Measurements from ENCODE around the gene LHX3.

Gene LHX3
- 0 to 1.4 (median 0) reads per million in 17 experiments for total RNA-seq

DNA sequence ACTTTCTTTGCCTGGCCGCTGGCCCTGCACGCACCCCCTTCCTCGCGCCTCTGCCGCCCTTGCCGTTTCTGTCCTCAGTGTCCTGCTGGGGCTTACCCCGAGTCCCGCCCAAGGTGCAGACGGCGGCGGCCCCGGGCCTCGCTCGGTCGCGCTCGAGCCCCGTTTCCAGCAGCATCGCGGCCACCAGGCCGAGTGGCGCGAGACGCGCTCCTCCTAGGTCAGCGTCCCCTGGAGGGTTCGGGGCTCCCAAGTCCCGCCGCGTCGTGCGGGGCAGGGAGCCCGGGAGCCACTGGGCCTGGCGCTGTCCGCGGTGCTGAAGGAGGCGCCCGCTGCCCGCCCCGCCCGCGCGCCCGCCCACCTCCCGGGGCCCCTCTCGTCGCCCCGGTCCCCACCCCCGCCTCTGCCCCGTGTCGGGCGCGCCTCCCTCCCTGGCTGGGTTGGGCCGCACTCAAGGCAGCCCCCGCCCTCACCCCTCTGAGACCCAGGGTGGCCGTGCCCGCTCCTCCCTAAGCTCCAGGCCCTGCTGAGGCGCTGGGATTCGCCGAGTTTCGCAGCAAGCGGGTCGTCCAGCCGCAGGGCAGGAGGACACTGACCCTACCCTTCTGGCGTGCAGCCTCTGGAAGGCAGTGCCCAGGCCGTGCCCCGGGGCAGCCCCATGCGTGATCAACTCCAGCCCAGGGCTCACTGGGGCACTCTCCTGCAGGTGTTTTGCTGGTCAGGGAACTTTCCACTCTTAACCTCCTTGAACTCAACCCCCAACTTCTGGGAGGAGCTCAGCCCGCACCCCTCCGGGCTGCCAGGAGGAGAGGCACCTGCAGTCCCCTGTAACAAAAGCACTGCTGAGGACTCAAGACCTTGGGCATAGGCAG is at the start of gene LHX3:
Gene LHX3, minus strand, starts transcription at position 291 of the 869 bp plus-strand sequence. Its CDS starts 116 bp downstream, at position 175.
- DNase-seq, result peak; percentile 9 to 70 (median 40)

DNA sequence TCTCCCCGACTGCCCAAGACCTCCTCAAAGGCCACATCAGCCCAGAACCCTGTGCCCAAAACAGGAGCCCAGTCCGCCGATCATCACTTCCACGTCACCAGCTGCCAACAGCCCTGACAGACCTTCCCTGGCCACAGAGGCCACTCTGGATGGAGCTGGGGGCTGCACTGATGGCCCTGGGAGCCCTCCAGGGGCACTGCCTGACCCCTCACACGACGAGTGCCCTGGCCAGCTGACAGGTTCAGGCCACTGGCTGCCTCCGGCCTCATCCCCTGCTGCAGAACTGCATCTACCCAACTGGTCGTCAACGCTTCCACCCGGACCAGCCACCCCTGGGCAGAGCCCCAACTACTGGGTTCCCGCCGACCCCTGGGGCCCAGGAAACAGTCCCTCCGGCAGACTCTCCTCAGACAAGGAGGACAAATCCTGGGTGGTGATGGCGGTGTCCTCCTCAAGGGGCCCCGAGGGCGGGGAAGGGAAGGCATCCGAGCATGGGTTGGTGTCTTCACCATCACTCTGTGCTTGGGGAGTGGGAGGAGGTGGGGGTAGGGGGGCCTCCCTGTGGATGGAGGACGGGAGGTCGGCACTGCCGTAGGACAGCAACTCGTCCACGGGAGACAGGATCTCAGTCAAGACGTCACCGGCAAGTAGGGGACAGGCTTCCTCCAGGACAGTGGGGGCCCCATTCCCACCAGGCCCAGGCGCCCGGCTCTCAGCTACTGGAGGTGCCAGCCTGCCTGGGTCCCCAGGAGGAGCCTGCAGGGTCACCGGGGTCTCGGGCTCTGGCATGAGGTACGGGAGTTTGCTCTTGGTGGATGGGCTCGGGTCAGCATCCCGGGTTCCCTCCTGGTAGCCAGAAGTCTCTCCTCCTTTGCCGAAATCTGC is 48.6 kb upstream of the LHX3 start:
- DNase-seq, result no peak

DNA sequence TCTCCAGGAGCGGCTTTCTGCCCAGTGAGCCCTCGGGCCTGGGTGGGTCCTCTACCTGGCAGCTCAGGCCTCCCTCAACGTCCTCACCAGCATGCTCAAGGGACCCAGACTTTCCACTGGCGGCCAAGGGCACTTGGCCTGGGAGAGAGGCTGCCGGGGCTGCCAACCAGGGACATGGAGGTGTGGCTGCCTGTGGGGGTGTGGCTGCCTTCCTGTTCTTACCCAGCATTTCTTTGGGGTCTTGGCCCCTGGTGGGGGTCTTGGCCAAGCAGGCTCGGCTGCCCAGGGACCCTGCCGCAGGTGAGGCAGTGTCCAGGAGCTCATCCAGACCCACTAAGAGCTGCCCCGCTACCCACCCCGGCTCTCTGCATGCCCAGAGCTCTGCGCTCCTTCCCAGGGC is 47.9 kb upstream of the LHX3 start:
- no peak for DNase-seq

DNA sequence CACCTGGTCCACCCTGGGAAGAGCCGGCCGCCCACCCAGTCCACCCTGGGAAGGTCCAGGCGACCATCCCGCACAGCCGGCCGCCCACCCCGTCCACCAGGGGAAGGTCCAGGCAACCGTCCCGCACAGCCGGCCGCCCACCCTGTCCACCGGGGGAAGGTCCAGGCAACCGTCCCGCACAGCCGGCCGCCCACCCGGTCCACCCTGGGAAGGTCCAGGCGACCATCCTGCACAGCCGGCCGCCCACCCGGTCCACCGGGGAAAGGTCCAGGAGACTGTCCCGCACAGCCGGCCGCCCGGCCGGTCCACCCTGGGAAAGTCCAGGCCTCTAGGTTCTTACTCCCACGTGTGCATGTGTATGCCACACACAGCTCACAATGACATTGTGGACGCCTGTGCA is 47.4 kb upstream of the LHX3 start:
- DNase-seq, result no peak

DNA sequence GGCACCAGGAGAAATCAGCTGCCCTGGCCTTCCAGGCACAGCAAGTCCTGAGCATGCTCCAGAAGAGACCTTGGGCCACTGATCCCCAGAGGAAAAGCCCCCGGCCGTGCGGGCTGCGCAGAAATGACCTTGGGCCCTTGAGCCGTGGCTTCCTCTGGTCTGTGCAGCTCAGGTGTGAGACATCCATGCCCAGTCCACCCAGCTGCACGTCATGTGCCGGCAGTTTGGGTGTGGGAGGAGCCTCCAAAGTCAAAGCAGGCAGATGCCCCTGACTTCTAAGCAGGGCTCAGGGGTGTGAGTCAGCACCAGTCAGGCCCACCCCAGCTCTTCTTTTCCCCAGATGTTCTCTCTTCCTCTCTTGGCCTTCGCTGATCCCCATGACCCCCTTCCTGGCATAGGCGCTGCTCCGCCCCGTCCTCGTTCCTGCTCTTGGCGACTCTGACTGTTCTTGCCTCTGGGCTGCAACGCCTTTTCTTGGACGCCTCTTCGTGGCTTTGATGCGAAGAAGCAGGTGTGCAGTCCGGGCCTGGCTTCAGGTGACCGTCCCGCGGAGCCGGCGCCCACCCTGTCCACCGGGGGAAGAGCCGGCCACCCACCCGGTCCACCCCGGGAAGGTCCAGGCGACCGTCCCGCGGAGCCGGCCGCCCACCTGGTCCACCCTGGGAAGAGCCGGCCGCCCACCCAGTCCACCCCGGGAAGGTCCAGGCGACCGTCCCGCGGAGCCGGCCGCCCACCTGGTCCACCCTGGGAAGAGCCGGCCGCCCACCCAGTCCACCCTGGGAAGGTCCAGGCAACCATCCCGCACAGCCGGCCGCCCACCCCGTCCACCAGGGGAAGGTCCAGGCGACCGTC is 46.6 kb upstream of the LHX3 start:
- DNase-seq, result no peak

DNA sequence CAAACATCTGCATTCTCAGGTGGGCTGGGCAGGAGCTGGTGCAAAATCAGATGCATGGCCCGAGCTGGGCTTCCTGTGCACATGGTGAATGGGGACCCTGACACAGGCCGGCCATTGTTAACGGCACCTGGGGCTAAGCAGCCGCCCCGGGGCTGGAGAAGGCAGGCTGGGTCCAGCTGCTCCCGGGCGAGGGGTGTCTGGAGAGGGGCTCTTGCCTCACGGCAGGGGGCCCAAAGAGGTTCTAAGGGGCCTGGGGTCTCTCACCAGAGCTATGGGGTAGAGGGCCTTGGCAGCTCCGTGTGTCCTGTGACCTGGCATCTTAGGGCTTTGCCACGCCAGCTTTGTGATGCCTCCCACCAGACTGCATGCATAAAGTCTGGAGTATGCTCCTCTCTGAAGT is 45.7 kb upstream of the LHX3 start:
- DNase-seq, result no peak

DNA sequence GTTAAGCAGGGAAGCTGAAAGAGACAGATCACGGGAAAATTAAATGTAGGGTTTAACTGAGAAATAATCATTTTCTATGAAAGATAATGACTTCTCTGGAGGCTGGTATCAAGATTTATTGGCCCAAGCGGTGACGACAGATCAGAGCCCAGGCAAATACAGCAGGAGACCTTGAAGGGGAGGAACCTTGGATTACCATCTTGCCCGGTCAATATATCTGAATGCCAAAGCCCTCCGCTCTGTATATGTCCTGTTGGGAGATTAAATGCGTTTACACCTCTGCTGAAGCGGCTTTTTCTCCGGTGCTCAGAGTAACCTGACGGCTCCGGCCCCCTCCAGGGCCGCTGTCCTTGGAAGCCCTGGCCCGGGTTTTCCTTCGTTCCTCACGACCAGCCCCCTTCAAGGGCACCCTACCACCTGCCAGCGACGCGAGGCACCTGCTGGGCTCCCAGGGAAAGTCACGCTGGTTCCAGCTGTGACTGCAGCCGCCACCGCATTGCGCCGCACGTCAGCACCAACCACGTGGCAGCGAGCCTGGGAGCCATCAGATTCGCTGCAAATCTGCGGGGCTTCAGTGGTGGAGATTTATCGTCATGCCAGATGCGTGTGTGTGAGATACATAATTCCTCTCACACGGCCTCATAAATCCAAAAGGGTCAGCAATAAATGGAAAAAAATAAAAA is 45.1 kb upstream of the LHX3 start:
- no peak for DNase-seq

DNA sequence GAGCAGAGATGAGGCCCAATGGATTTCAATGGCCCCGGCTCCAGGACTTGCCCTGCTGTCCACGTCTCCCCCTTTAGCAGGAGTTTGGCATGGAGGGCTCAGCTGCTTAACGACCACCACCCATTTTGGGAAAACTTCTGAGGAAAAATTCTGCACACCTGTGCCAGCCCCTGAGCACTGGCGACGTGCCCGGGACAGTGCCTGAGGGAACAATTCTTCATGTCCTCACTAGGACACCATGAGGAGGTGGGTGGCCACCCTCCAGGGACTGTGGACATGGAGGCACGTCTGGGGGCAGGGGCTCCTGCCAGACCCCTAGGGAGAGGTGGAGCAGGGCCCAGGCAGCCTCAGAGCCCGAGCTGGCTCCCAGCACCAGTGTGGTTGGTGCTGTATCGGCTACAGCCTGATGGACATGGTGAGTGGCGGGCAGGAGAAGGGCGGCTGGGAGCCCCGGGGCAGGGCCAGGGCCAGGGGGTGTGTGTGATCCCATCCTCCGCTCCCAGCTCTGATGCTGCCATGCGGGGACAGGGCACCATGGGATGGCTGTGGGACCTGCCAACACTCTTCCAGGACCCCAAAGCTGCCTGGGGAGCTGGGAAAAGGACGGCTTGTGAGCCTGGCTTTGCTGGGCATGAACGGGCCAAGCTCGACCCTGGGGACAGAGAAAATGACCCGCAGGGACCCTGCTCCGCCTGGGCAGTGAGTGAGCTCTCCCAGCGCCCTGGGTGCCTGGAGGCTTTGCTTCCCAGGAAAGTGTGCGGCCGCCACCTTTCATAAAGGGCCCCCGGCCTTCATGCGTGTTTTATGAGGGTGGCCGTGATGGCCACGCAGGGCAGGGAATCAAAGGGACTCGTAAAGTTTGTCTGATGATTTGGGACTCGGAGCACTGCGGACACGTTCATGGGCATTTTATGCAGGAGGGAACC is 44.3 kb upstream of the LHX3 start:
- no peak for DNase-seq

DNA sequence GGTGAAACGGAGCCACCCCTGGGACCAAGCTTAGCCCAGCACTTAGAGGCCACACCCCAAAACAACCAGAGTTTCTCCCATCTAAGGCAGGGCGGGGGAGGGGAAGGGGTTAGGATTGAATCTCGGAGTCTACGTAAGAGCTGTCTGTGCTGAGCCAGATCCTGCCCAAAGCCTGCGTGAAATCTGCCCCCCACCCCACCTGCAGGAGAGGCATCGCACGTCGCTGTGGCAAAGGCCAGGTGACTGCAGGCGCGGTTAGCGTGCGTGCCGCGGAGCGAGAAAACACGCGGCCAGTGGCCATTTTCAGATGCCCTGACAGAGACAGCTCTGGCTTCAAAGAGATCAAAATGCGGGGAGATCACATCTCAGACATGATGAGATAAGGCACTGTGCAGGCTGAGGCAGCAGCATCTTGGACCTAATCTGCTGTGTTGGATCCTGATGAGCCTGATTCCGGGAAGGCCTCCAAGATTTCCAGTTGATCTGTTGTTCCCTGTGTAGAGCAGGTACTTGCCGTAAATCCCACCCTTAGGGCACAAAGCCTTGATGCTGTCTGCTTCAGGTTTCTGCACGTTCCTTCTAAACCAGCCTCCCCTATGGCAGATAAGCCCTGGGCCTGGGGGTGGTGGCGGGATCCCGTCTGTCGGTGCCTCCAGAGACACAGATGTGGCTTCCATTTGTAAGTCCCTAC is 43.2 kb upstream of the LHX3 start:
- no peak for DNase-seq

DNA sequence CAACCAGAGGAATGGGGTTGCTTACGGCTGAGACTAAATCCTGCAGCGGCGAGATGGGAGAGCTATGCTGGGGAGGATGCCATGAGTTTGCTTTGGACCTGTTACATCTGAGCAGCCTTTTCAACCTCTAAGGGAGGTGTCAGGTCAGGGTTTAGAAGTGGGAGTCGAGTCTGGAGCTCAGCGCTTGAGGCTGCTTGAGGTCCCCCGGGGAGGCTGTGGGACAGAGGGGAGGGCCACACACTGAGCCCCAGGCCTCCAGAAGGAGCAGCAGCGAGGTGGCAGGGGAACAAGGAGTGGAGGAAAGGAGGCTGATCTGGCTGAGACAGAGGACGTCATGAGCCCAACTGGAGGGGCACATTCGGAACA is 42.6 kb upstream of the LHX3 start:
- no peak for DNase-seq

DNA sequence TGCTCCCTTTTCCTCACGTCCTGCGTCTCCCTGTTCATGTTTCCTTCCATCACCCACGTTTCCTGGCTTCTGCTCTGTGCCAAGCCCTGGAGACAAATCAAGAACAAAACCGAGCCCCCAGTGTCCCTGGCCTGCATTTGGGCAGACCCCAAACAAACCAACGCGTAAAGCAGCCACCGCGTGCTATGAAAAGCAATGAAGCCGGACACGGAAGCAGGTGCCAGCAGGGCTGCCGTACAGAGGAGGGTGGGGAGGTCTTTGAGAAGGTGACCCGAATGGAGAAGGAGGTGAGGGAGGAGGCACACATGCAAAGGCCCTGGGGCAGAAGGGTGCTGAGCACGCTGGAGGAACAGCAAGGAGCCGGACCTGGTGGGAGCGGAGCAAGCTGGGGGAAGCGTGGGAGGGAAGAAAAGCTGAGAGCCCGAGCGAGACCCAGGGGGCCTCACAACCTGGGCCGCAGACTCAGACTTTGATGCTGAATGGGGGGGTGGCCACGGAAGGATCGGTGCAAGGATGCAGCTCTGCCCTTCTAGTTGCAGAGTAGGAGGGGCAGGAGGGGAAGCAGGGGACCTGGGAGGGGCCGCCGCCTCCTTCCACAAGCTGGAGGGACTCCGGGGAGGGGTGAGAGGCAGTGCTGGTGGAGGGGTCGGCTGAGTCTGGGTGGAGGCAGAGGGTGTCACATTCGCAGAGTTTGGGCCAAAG is 42.1 kb upstream of the LHX3 start:
- no peak for DNase-seq

DNA sequence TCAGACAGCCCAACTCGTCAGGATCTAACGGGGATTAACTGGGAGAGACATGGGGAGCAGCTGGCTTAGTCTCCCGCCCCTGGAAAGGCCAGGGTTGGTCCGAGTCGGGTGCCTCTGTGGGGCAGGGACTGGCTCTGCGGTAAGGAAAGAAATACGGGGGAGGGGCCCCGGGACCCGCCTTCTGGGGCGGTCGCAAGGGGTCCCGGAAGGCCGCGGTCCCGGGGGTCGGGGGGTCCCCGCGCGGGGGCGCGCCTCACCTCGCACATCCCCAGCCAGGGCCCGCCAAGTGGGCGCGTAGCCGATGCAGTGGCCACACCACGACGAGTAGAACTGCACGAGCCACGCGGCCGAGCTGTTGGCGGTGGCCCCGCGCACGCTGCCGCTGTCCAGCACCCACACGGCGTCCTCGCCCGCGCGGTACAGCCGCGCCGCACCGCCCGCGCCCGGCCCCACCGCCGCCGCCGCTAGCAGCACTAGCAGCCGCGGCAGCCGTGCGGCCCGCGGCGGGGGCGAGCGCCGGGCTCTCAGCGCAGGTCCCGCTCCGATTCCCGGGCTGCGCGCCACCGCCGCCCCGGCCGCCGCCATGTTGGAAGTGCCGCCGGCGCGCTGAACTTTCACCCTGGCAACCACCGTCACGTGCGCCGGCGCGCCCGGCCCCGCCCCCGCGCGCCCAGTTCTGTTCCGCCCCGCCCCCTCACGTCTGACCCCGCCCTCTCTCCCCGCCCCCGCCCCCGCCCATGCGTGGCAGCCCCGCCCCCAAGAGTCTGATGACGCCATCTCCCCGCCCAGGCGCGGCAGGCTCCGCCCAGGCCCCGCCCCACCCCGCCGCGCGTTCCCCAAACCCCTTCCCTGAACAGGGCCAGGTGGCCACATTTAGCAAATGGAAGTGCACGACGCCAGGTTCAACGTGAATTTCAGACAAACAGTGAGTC is 40.6 kb upstream of the LHX3 start, which contains the start of gene QSOX2:
Gene QSOX2, minus strand, starts transcription at position 594 of the 932 bp plus-strand sequence. Its CDS starts 9 bp downstream, at position 585.
- peak; percentile 81 to 97 (median 90) for DNase-seq

DNA sequence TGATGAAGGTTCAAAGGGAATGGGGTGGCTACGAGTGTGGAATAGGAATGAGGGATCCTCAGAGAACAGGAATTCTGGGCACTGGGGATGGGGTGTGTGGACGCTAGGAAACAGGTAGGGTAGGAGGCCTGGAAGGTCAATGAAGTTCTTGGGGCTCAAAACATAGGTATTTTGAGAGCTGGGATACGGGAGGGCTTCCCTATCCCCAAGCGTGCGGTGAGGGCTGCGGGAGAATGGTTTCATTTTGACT is 40.0 kb upstream of the LHX3 start:
- no peak for DNase-seq

DNA sequence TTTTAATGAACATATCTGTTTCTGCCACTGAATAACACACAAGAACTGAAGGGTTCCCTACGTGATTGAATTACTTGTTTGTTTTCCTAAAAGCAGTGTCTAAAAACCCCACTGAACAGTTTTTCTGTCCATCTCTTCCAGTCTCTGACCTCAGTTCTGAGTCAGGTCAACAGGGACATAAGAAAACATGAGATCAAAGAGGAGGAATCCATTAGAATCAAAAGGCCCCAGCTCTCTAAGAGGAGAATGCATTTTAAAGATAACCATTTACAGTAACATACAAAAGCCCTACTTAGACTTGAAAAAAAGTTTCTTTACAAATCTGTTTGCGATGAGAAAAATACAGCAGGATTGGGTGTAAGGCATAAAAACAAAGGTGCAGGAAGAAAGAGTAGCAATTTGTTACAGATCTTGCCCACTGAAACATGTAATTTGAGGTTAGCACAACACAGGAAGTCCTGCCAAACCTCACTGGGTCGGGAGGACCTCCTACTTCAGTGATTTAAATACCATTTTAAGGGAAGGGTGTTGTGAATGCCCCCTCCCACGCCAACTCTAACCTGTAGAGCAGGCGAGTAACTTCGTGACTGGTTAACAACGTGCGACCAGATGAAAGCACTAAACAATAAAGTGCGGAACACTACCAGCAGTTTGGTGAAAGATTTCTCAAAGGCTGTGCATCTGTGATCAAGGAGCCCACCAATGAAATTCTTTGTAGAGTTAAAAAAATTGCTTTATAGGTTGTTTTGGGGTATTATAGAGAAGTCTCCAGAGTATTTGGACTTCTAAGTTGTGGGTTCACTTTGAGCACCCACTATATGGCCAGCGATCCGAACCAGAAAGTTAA is 39.4 kb upstream of the LHX3 start:
- DNase-seq, result peak in 3 of 4 experiments; percentile 16 to 38 (median 32)

DNA sequence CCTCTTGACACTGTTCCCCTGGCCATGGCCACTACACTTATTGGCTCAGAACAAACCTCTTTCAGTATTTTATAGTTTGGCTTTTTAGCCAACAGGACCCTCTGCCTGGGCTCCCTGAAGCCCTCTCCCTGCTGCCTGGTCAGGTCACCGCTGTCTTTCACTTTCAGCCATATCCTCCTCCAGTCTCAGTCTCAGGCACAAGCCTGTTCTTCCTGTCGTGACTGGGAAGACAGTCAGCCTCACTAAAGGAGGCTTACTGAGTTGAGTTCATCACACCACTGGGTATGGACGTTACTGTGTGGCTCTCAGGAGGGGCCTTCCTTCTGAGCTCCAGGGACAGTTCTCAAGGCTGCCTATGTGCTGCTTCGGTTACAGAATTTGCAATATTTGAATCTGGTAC is 38.7 kb upstream of the LHX3 start:
- DNase-seq, result no peak

DNA sequence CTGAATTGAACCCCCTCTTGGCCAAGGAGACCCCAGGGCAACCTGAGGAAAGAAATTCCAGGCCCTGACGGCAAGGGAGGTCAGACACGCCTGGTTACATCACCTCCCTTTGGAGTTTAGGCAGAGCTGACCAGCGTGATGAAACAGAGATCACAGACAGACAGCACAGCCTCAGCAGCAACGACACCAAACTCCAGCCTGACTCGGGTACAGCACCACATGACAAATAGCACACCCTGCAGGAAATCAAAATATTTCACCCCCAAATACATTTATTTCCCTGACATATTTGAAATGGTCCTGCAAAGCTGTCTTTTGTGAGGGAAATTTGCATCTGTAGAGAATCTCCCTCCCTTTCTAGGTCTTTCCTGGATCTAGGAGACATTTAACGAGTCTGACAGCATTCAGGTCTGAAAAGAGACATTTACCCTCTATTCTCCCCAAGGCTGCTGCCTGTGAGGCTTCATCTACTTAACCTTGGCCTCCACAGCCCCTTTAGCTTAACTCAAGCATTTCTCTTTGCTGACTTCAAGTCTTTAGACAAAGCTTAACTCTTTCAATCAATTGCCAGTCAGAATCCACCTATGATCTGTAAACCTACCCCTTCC is 38.1 kb upstream of the LHX3 start:
- no peak for DNase-seq

DNA sequence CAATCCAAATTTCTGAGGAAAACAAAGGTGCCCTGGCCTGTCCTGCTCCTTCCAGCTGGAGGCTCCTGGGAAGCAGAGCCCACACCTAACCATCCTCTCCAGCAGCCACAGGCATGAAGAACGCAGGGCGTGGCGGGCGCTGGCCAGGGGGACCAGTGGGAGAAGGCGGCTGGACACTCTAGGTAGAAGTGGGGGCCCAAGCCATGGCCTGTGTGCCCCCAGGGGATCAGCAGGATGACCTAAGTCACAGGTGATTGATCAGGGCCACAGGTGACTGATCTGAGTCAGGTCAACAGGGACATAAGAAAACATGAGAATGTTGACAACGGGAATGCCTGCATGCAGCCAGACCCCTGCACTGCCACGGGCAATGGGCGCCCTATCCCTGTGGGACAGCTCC is 37.3 kb upstream of the LHX3 start:
- no peak for DNase-seq
